ENCODE measurements around the gene TUBGCP6.
A peak's percentile ranks its signal among the peaks of the same experiment; 100 is the strongest.

Gene TUBGCP6

DNA sequence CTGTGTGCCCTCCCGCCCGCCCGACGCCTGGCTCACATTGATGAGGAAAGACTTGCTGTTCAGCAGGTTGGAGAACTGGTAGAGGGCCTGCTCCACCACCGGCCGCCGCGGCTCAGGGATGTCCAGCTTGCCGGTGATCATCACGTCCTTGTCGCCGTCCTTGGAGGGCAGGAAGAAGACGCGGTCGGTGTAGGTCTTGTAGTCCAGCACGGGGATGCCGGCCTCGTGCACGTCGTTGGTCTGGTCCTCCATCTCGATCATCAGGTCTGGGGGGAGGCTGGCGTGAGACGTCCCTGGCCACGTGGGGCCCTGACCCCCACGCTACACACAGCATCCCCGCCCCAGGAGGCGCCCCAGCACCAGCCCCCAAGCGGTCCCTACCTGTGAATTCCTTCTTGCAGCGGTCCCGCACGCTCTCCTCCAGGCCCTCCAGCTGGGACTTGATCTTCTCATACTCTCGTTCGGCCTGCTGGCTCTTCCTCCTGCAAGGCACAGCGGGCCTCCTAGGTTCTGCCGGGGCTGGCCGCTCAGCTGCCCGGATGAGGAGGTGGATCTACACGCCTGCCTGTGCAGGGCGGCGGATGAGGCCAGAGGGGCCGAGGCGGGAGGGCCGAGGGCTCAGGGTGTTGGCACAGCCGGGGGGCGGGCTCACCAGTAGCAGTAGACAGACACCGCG is 36.0 kb upstream of the TUBGCP6 start:
- Histone ChIP-seq H2AK5ac (ENCODE audit: low read length) (no peak overlapping the region), H3K4me2 (ENCODE audit: low read length) (no peak overlapping the region), H3K36me3 (ENCODE audit: control insufficient read depth in 1 of 2, insufficient read depth in 2 of 2, low read length in 2 of 2) (peaks cover 78 to 88% of the 10 kb centered on the region in 2 experiments), H3K23ac (ENCODE audit: low read length) (no peak overlapping the region), H3K27me3 (ENCODE audit: insufficient read depth, low read length) (no peaks in the 10 kb centered on the region), H3K4me3 (ENCODE audit: low read depth, low read length) (no peak overlapping the region), H4K8ac (ENCODE audit: low read depth, low read length) (no peak overlapping the region), H2AFZ (ENCODE audit: insufficient read depth, low read length, poor library complexity) (no peak overlapping the region), H3K9me3 (ENCODE audit: insufficient read depth, low read depth, low read length) (peaks cover 4% of the 10 kb centered on the region), H3K4ac (ENCODE audit: low read depth, low read length) (no peak overlapping the region), H3K27ac (ENCODE audit: low read depth, low read length) (no peak overlapping the region), H2BK5ac (ENCODE audit: low read depth, low read length, poor library complexity) (no peak overlapping the region), H3K79me2 (ENCODE audit: control insufficient read depth, insufficient read depth, low read length, poor library complexity) (peaks cover 10% of the 10 kb centered on the region), H3K79me1 (ENCODE audit: low read length) (peaks cover 15% of the 10 kb centered on the region), H4K91ac (ENCODE audit: low read depth, low read length) (peak overlapping the region; percentile 98), H3K14ac (ENCODE audit: low read length) (no peak overlapping the region), H3K18ac (ENCODE audit: low read length) (no peak overlapping the region), H2BK12ac (ENCODE audit: low read length) (peak overlapping the region; percentile 9), H3K9ac (ENCODE audit: low read length) (no peak overlapping the region), H4K12ac (ENCODE audit: low read depth, low read length) (no peak overlapping the region), H3K4me1 (ENCODE audit: control insufficient read depth in 1 of 2, insufficient read depth in 2 of 2, low read length in 2 of 2) (peaks cover 12 to 18% of the 10 kb centered on the region in 2 experiments), H2BK120ac (ENCODE audit: insufficient read depth, low read length, poor library complexity) (no peak overlapping the region)
- no CpG with 5 or more reads among the region's 47 CpGs for WGBS (ENCODE audit: extremely low coverage, insufficient coverage, insufficient read length)
- DNase-seq = no peak

DNA sequence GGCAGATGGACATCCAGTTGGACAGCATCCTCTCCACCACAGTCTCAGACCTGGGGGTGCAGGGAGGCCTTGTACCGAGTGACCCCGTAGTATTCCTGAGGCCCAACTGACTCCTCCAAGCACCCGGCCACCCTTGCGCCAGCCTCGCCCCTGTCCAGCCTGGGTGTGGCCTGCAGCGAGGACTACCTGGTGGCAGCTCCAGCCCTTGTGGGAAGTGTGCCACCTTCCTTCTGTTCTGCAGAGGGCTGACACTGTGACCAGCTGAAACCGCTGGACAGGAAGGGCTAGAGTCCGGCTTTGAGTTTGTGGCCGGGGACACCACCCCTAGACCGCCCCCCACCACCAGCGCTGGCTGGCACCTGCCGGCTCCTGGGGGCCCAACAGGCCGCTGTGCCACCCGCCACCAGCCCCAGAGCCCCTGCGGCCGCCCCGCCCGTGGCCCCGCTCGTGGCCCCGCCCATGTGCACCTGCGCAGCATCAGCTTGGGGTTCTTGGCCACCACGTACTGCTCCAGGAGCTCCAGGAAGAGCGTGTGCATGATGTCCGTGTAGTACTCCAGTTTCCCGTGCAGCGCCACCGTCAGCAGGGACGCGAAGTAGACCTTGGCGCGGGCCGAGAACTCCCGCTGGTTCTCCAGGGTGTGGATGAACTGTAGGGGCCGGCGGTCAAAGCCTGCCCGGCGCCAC is 35.3 kb upstream of the TUBGCP6 start:
- H3K23ac ChIP-seq (ENCODE audit: low read length) = no peak overlapping the region
- H3K79me1 ChIP-seq (ENCODE audit: low read length) = peaks cover 15% of the 10 kb centered on the region
- no peak overlapping the region for H4K8ac ChIP-seq (ENCODE audit: low read depth, low read length)
- no peak overlapping the region for H2BK120ac ChIP-seq (ENCODE audit: insufficient read depth, low read length, poor library complexity)
- no peak overlapping the region for H3K9ac ChIP-seq (ENCODE audit: low read length)
- H3K4me1 ChIP-seq (ENCODE audit: control insufficient read depth in 1 of 2, insufficient read depth in 2 of 2, low read length in 2 of 2) = peaks cover 12 to 23% of the 10 kb centered on the region in 2 experiments
- H3K4ac ChIP-seq (ENCODE audit: low read depth, low read length) = no peak overlapping the region
- H3K4me2 ChIP-seq (ENCODE audit: low read length) = no peak overlapping the region
- no peak overlapping the region for H4K12ac ChIP-seq (ENCODE audit: low read depth, low read length)
- no peak overlapping the region for H3K4me3 ChIP-seq (ENCODE audit: low read depth, low read length)
- no peak overlapping the region for H3K27ac ChIP-seq (ENCODE audit: low read depth, low read length)
- H3K18ac ChIP-seq (ENCODE audit: low read length) = no peak overlapping the region
- H2BK12ac ChIP-seq (ENCODE audit: low read length) = no peak overlapping the region
- peaks cover 81 to 92% of the 10 kb centered on the region in 2 experiments for H3K36me3 ChIP-seq (ENCODE audit: control insufficient read depth in 1 of 2, insufficient read depth in 2 of 2, low read length in 2 of 2)
- no peak overlapping the region for H2AK5ac ChIP-seq (ENCODE audit: low read length)
- H3K9me3 ChIP-seq (ENCODE audit: insufficient read depth, low read depth, low read length) = peaks cover 5% of the 10 kb centered on the region
- H2AFZ ChIP-seq (ENCODE audit: insufficient read depth, low read length, poor library complexity) = no peak overlapping the region
- no CpG with 5 or more reads among the region's 38 CpGs for WGBS (ENCODE audit: extremely low coverage, insufficient coverage, insufficient read length)
- no peak overlapping the region for H4K91ac ChIP-seq (ENCODE audit: low read depth, low read length)
- no peak for DNase-seq
- no peaks in the 10 kb centered on the region for H3K27me3 ChIP-seq (ENCODE audit: insufficient read depth, low read length)
- H3K79me2 ChIP-seq (ENCODE audit: control insufficient read depth, insufficient read depth, low read length, poor library complexity) = peaks cover 10% of the 10 kb centered on the region
- no peak overlapping the region for H2BK5ac ChIP-seq (ENCODE audit: low read depth, low read length, poor library complexity)
- H3K14ac ChIP-seq (ENCODE audit: low read length) = no peak overlapping the region

DNA sequence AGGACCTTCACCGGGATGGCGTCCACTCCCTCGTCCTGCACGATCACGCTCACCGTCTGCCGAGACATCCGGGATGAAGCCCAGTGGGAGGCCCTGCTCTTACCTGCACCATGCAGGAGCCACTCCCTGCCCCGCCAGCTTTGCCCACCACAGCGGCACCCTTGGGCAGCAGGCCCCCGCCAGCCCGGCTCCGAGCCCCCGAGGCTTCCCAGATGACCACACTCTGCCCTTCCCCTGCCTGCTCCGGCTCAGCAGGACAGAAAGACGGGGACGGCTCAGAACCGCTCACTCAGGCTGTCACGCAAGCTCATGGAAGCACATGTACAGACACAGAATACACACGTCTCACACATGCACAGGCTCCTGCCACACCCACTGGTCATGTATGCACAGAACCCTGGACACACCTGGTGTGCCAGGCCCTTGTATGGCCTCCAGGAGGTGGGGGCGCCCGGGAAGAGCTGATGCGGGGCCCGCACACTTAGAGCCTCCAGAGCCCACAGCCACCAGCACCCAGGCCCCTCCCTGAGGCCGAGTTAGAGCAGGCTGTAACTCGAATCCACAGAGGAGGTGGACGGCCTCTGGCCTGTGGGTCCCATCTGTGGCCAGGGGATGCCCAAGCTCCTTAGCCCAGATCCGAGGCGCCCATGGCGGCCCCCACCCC is 34.3 kb upstream of the TUBGCP6 start:
- Histone ChIP-seq H3K4me1 (ENCODE audit: control insufficient read depth in 1 of 2, insufficient read depth in 2 of 2, low read length in 2 of 2) (peaks cover 16 to 26% of the 10 kb centered on the region in 2 experiments), H3K27ac (ENCODE audit: low read depth, low read length) (no peak overlapping the region), H3K79me1 (ENCODE audit: low read length) (peaks cover 15% of the 10 kb centered on the region), H4K8ac (ENCODE audit: low read depth, low read length) (no peak overlapping the region), H2AFZ (ENCODE audit: insufficient read depth, low read length, poor library complexity) (no peak overlapping the region), H3K9me3 (ENCODE audit: insufficient read depth, low read depth, low read length) (peaks cover 5% of the 10 kb centered on the region), H4K91ac (ENCODE audit: low read depth, low read length) (no peak overlapping the region), H3K4ac (ENCODE audit: low read depth, low read length) (no peak overlapping the region), H3K9ac (ENCODE audit: low read length) (no peak overlapping the region), H2AK5ac (ENCODE audit: low read length) (no peak overlapping the region), H2BK12ac (ENCODE audit: low read length) (no peak overlapping the region), H3K14ac (ENCODE audit: low read length) (no peak overlapping the region), H3K18ac (ENCODE audit: low read length) (no peak overlapping the region), H3K27me3 (ENCODE audit: insufficient read depth, low read length) (no peaks in the 10 kb centered on the region), H2BK120ac (ENCODE audit: insufficient read depth, low read length, poor library complexity) (no peak overlapping the region), H3K23ac (ENCODE audit: low read length) (no peak overlapping the region), H4K12ac (ENCODE audit: low read depth, low read length) (no peak overlapping the region), H3K79me2 (ENCODE audit: control insufficient read depth, insufficient read depth, low read length, poor library complexity) (peaks cover 10% of the 10 kb centered on the region), H3K36me3 (ENCODE audit: control insufficient read depth in 1 of 2, insufficient read depth in 2 of 2, low read length in 2 of 2) (peaks cover 84 to 90% of the 10 kb centered on the region in 2 experiments), H3K4me3 (ENCODE audit: low read depth, low read length) (no peak overlapping the region), H3K4me2 (ENCODE audit: low read length) (no peak overlapping the region), H2BK5ac (ENCODE audit: low read depth, low read length, poor library complexity) (no peak overlapping the region)
- DNase-seq = peak; percentile 84 to 85
- no CpG with 5 or more reads among the region's 30 CpGs for WGBS (ENCODE audit: extremely low coverage, insufficient coverage, insufficient read length)

DNA sequence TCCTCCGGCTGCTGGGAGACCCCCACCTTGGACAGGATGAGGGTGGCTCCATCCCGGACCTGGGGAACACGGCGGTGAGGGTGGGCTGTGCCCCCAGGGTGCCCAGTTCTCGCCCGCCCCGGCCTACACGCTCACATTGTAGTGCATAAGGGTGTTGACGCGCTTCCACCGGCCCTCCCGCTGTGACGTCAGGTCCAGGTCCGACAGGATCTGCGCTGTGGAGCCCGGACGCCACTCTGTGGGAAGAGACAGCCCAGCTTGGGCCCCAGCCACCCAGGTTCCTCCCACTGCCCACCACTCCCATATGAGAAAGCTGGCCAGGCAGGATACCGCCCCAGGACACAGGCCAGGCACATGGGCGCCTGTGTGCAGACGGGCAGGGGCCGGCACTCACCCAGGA is 33.6 kb upstream of the TUBGCP6 start:
- H3K27me3 ChIP-seq (ENCODE audit: insufficient read depth, low read length) = no peaks in the 10 kb centered on the region
- H3K36me3 ChIP-seq (ENCODE audit: control insufficient read depth in 1 of 2, insufficient read depth in 2 of 2, low read length in 2 of 2) = peaks cover 83 to 87% of the 10 kb centered on the region in 2 experiments
- H2AFZ ChIP-seq (ENCODE audit: insufficient read depth, low read length, poor library complexity) = no peak overlapping the region
- no peak overlapping the region for H3K9ac ChIP-seq (ENCODE audit: low read length)
- no peak overlapping the region for H3K4me3 ChIP-seq (ENCODE audit: low read depth, low read length)
- no peak overlapping the region for H3K4ac ChIP-seq (ENCODE audit: low read depth, low read length)
- peaks cover 5% of the 10 kb centered on the region for H3K9me3 ChIP-seq (ENCODE audit: insufficient read depth, low read depth, low read length)
- no peak overlapping the region for H2BK12ac ChIP-seq (ENCODE audit: low read length)
- H4K8ac ChIP-seq (ENCODE audit: low read depth, low read length) = no peak overlapping the region
- no peak overlapping the region for H3K18ac ChIP-seq (ENCODE audit: low read length)
- H4K12ac ChIP-seq (ENCODE audit: low read depth, low read length) = no peak overlapping the region
- no peak overlapping the region for H3K4me2 ChIP-seq (ENCODE audit: low read length)
- WGBS (ENCODE audit: extremely low coverage, insufficient coverage, insufficient read length) = no CpG with 5 or more reads among the region's 21 CpGs
- no peak overlapping the region for H2AK5ac ChIP-seq (ENCODE audit: low read length)
- H3K23ac ChIP-seq (ENCODE audit: low read length) = no peak overlapping the region
- no peak overlapping the region for H2BK120ac ChIP-seq (ENCODE audit: insufficient read depth, low read length, poor library complexity)
- peak; percentile 70 to 73 for DNase-seq
- H3K4me1 ChIP-seq (ENCODE audit: control insufficient read depth in 1 of 2, insufficient read depth in 2 of 2, low read length in 2 of 2) = peaks cover 16 to 26% of the 10 kb centered on the region in 2 experiments
- H3K79me2 ChIP-seq (ENCODE audit: control insufficient read depth, insufficient read depth, low read length, poor library complexity) = peaks cover 10% of the 10 kb centered on the region
- no peak overlapping the region for H3K14ac ChIP-seq (ENCODE audit: low read length)
- no peak overlapping the region for H2BK5ac ChIP-seq (ENCODE audit: low read depth, low read length, poor library complexity)
- no peak overlapping the region for H4K91ac ChIP-seq (ENCODE audit: low read depth, low read length)
- peaks cover 15% of the 10 kb centered on the region for H3K79me1 ChIP-seq (ENCODE audit: low read length)
- no peak overlapping the region for H3K27ac ChIP-seq (ENCODE audit: low read depth, low read length)
